K562 (cell line): Measurements from ENCODE around the gene GPATCH4. TPM values are rescaled to one million over a fixed set of nuclear protein-coding genes. Genes with fewer than 3 reads are reported as not detected.

Source experiments
- PTBP1 ChIP-seq: fragments of 200-400 bp; formaldehyde crosslinking; IDR thresholded peaks from 2 replicates; pipeline ENCODE4 v1.6.1; 2017; ENCODE audit warnings: low read depth, low read length
- RHOXF2B ChIP-seq: fragments of 250-450 bp; sonication (Bioruptor Pico); conservative IDR thresholded peaks from 2 replicates; pipeline ENCODE4 v1.5.1; 2021
- SETDB1 ChIP-seq: IDR thresholded peaks from one replicate; pipeline ENCODE4 v1.6.1; 2012; ENCODE audit warnings: low read length, control low read depth, inconsistent platforms
- SIN3A ChIP-seq, 2 experiments: fragments of 150-350 bp in 1 of 2; IDR thresholded peaks; 2 replicates each; pipeline ENCODE4 v1.6.1; 2011 to 2016; ENCODE audit warnings: borderline replicate concordance in 2 of 2, low read depth in 2 of 2, low read length in 2 of 2, mild to moderate bottlenecking in 2 of 2, moderate library complexity in 2 of 2; ENCODE audit not compliant: control insufficient read depth in 1 of 2
- SMARCC2 ChIP-seq: fragments of 450-650 bp; IDR thresholded peaks from 2 replicates; pipeline ENCODE4 v1.6.1; 2017; ENCODE audit warnings: antibody characterized with exemption, moderate library complexity, mild to moderate bottlenecking, low read depth
- ZNF12 ChIP-seq: sonication (generic); formaldehyde crosslinking; IDR thresholded peaks from 2 replicates; pipeline ENCODE4 v1.4.0; 2020; ENCODE audit warnings: mild to moderate bottlenecking, missing genetic modification reagents
- ZNF75A ChIP-seq: fragments of 450-650 bp; formaldehyde crosslinking; IDR thresholded peaks from 2 replicates; pipeline ENCODE4 v1.4.0; 2020; ENCODE audit warnings: mild to moderate bottlenecking
- polyA plus RNA-seq, 8 experiments: library from polyadenylated mRNA; depleted of rRNA in 4 of 8; stranded (reverse) in 5 of 8; unstranded in 3 of 8; fragments of >200 nt; fragmentation: Nextera tagmentation in 2 of 8; fragmentation: Illumina TruSeq in 1 of 8; extraction: Ambion mirVana in 2 of 8; extraction: Trizol in 1 of 8; gene quantifications; 2 replicates each; pipeline versions ENCODE4 v1.2.1 to v1.2.3, GENCODE V29; 2011 to 2014; ENCODE audit warnings: inconsistent platforms in 1 of 8, missing spikeins in 1 of 8
- total RNA-seq, 7 experiments: library from RNA; depleted of rRNA in 6 of 7; stranded (reverse); fragments of >200 nt in 6 of 7; fragmentation: Illumina TruSeq in 2 of 7; extraction: Trizol in 2 of 7; gene quantifications; 2 replicates each; pipeline versions ENCODE4 v1.2.1 to v1.2.3, GENCODE V29; 2011 to 2021; ENCODE audit warnings: low replicate concordance in 1 of 7
- TF ChIP-seq, protein P1 (sequence below): fragments of 250-450 bp; sonication (Bioruptor Pico); IDR thresholded peaks from 2 replicates; pipeline ENCODE4 v1.8.0; 2021; ENCODE audit warnings: mild to moderate bottlenecking, moderate library complexity
- TF ChIP-seq, protein P2 (sequence below), 2 experiments: fragments of 450-650 bp in 1 of 2; IDR thresholded peaks; 2 replicates each; pipeline ENCODE4 v1.6.1; 2011 to 2017; ENCODE audit warnings: low read depth in 2 of 2, antibody characterized with exemption in 1 of 2, borderline replicate concordance in 1 of 2, low read length in 1 of 2, mild to moderate bottlenecking in 1 of 2, mixed read lengths in 1 of 2; ENCODE audit not compliant: control insufficient read depth in 1 of 2
- TF ChIP-seq, protein P3 (sequence below): fragments of 250-450 bp; sonication (Bioruptor Pico); IDR thresholded peaks from 2 replicates; pipeline ENCODE4 v1.5.0; 2020; ENCODE audit warnings: mild to moderate bottlenecking, borderline replicate concordance
- TF ChIP-seq, protein P4 (sequence below): fragments of 450-650 bp; IDR thresholded peaks from 2 replicates; pipeline ENCODE4 v1.6.1; 2016; ENCODE audit warnings: low read depth, mild to moderate bottlenecking, moderate library complexity
- TF ChIP-seq, protein P5 (sequence below): conservative IDR thresholded peaks from 2 replicates; pipeline ENCODE4 v1.6.1; 2011; ENCODE audit warnings: low read depth, mild to moderate bottlenecking, low read length; ENCODE audit not compliant: control insufficient read depth
- TF ChIP-seq, protein P6 (sequence below): sonication (generic); formaldehyde crosslinking; IDR thresholded peaks from 2 replicates; pipeline ENCODE4 v1.4.0; 2020; ENCODE audit warnings: mild to moderate bottlenecking, missing genetic modification reagents
- TF ChIP-seq, protein P7 (sequence below): fragments of 450-650 bp; conservative IDR thresholded peaks from 2 replicates; pipeline ENCODE4 v1.6.1; 2016; ENCODE audit warnings: missing genetic modification characterization, low read depth, mild to moderate bottlenecking, missing compliant biosample characterization, moderate library complexity

Gene GPATCH4
- total and polyA plus RNA-seq, 9 of the 15 experiments (the other 6 are each of a cell fraction or from before 2014, with no cell fraction given): 43.7 to 105 (median 76.5) TPM

DNA sequence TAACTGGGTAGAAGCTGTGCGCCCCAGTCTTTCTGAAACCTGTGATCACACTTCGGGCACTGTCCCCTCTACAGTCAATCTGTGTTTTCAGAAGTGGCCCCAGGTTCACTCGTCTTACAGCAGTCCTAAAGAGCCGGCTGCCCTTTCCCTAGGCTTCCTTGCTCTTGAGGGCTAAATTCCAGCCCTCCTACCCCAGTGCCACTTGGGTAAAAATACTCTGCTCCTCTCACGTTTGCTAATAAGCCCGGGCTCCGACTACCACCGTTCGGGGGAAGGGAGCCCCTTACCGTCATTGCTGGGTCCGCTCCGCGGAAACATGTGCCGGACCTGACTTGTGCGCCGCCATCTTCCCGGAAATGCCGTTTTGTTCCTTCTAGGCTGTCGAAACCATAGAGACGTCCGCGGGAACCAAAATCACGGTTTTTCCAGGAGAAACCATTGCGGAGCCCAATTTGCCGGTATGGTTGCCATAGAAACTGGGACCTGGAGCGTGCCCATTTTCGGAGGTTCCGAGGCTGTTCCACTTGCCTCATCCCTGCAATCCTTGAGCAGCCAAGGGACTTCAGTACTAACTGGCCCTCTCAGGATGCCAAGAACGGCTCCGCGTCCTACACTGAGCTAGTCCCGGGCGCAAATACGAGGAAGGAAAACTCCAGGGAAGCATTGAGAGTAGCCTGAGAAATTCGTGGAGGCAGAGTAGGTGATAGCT, at the start of gene GPATCH4 (continued):
- TF ChIP-seq, protein P1, sequence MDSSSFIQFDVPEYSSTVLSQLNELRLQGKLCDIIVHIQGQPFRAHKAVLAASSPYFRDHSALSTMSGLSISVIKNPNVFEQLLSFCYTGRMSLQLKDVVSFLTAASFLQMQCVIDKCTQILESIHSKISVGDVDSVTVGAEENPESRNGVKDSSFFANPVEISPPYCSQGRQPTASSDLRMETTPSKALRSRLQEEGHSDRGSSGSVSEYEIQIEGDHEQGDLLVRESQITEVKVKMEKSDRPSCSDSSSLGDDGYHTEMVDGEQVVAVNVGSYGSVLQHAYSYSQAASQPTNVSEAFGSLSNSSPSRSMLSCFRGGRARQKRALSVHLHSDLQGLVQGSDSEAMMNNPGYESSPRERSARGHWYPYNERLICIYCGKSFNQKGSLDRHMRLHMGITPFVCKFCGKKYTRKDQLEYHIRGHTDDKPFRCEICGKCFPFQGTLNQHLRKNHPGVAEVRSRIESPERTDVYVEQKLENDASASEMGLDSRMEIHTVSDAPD (CRISPR knock-in tag): no peak
- no peak for TF ChIP-seq PTBP1
- TF ChIP-seq ZNF75A (CRISPR knock-in tag): no peak
- TF ChIP-seq RHOXF2B: no peak
- no peak for TF ChIP-seq SETDB1
- TF ChIP-seq, protein P2, sequence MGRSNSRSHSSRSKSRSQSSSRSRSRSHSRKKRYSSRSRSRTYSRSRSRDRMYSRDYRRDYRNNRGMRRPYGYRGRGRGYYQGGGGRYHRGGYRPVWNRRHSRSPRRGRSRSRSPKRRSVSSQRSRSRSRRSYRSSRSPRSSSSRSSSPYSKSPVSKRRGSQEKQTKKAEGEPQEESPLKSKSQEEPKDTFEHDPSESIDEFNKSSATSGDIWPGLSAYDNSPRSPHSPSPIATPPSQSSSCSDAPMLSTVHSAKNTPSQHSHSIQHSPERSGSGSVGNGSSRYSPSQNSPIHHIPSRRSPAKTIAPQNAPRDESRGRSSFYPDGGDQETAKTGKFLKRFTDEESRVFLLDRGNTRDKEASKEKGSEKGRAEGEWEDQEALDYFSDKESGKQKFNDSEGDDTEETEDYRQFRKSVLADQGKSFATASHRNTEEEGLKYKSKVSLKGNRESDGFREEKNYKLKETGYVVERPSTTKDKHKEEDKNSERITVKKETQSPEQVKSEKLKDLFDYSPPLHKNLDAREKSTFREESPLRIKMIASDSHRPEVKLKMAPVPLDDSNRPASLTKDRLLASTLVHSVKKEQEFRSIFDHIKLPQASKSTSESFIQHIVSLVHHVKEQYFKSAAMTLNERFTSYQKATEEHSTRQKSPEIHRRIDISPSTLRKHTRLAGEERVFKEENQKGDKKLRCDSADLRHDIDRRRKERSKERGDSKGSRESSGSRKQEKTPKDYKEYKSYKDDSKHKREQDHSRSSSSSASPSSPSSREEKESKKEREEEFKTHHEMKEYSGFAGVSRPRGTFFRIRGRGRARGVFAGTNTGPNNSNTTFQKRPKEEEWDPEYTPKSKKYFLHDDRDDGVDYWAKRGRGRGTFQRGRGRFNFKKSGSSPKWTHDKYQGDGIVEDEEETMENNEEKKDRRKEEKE (IDR thresholded peaks at IDR 0.05; ENCODE audit: borderline replicate concordance in 1 of 2, control insufficient read depth in 1 of 2, low read depth in 2 of 2, low read length in 1 of 2): no peak
- TF ChIP-seq, protein P3, sequence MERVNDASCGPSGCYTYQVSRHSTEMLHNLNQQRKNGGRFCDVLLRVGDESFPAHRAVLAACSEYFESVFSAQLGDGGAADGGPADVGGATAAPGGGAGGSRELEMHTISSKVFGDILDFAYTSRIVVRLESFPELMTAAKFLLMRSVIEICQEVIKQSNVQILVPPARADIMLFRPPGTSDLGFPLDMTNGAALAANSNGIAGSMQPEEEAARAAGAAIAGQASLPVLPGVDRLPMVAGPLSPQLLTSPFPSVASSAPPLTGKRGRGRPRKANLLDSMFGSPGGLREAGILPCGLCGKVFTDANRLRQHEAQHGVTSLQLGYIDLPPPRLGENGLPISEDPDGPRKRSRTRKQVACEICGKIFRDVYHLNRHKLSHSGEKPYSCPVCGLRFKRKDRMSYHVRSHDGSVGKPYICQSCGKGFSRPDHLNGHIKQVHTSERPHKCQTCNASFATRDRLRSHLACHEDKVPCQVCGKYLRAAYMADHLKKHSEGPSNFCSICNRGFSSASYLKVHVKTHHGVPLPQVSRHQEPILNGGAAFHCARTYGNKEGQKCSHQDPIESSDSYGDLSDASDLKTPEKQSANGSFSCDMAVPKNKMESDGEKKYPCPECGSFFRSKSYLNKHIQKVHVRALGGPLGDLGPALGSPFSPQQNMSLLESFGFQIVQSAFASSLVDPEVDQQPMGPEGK (CRISPR knock-in tag): no peak
- peak; percentile 97 to 99 for TF ChIP-seq SIN3A (IDR thresholded peaks at IDR 0.05; ENCODE audit: borderline replicate concordance in 2 of 2, control insufficient read depth in 1 of 2, low read depth in 2 of 2, low read length in 2 of 2)
- no peak for TF ChIP-seq SMARCC2
- TF ChIP-seq, protein P4, sequence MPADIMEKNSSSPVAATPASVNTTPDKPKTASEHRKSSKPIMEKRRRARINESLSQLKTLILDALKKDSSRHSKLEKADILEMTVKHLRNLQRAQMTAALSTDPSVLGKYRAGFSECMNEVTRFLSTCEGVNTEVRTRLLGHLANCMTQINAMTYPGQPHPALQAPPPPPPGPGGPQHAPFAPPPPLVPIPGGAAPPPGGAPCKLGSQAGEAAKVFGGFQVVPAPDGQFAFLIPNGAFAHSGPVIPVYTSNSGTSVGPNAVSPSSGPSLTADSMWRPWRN: no peak
- TF ChIP-seq, protein P5, sequence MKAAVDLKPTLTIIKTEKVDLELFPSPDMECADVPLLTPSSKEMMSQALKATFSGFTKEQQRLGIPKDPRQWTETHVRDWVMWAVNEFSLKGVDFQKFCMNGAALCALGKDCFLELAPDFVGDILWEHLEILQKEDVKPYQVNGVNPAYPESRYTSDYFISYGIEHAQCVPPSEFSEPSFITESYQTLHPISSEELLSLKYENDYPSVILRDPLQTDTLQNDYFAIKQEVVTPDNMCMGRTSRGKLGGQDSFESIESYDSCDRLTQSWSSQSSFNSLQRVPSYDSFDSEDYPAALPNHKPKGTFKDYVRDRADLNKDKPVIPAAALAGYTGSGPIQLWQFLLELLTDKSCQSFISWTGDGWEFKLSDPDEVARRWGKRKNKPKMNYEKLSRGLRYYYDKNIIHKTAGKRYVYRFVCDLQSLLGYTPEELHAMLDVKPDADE: peak; percentile 95
- TF ChIP-seq, protein P6, sequence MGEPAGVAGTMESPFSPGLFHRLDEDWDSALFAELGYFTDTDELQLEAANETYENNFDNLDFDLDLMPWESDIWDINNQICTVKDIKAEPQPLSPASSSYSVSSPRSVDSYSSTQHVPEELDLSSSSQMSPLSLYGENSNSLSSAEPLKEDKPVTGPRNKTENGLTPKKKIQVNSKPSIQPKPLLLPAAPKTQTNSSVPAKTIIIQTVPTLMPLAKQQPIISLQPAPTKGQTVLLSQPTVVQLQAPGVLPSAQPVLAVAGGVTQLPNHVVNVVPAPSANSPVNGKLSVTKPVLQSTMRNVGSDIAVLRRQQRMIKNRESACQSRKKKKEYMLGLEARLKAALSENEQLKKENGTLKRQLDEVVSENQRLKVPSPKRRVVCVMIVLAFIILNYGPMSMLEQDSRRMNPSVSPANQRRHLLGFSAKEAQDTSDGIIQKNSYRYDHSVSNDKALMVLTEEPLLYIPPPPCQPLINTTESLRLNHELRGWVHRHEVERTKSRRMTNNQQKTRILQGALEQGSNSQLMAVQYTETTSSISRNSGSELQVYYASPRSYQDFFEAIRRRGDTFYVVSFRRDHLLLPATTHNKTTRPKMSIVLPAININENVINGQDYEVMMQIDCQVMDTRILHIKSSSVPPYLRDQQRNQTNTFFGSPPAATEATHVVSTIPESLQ (CRISPR knock-in tag): no peak
- TF ChIP-seq, protein P7, sequence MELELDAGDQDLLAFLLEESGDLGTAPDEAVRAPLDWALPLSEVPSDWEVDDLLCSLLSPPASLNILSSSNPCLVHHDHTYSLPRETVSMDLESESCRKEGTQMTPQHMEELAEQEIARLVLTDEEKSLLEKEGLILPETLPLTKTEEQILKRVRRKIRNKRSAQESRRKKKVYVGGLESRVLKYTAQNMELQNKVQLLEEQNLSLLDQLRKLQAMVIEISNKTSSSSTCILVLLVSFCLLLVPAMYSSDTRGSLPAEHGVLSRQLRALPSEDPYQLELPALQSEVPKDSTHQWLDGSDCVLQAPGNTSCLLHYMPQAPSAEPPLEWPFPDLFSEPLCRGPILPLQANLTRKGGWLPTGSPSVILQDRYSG (tag): no peak
- TF ChIP-seq ZNF12 (CRISPR knock-in tag): no peak
